Left colon (tissue), 2 donors: ENCODE results near the gene PRPS2. TPM values are rescaled to one million over a fixed set of nuclear protein-coding genes. Genes with fewer than 3 reads are reported as not detected.

ENCODE experiments used
- ATAC-seq: fragments of 200-7000 bp; cut with Tn5 transposase; one replicate; pipeline ENCODE4 v1.9.1; 2020; ENCODE audit warnings: mild to moderate bottlenecking, moderate library complexity
- DNase-seq, 2 donors: peaks; one replicate each; pipeline ENCODE4 v3.0.0-alpha.2; 2020
- intact Hi-C, 2 donors: fragments of 100-400 bp; cut with DNase I in 1 of 2; cut with micrococcal nuclease in 1 of 2; formaldehyde crosslinking; loops; one replicate each; pipeline versions ENCODE4 v1.11.2 to v1.14.0; 2022; cut with DNase I, micrococcal nuclease
- long read RNA-seq: library from polyadenylated mRNA; unstranded; transcript quantifications from one replicate; pipeline ENCODE4 v2.0.0, GENCODE V29; 2021
- total RNA-seq, 2 donors: library from RNA; stranded (reverse); fragmentation: NEBNext Ultra II Directional; extraction: Animal tissue kit (Norgen Biotek cat#: 25700); gene quantifications; one replicate each; pipeline ENCODE4 v1.2.1, GENCODE V29; 2021
- donor health status: DM: no; HTN: no; CAD: no.
- donor health status: DM: yes; HTN: yes; CAD: no.

The PRPS2 gene
- total RNA-seq: 10 to 100 TPM; 45.1 to 57.0 TPM
- long read RNA-seq, transcript PRPS2-202 (7 exons, 2,511 nt): major isoform, 63 of 69 reads
- long read RNA-seq, partial matches to known transcripts: 2 of 69 reads
- long read RNA-seq, other reads (novel, unspliced or antisense): 2 of 69 reads

GRCh38 chrX:12791257-12792228 is at the start of gene PRPS2:
PRPS2 (plus strand) TSS chrX:12791412; CDS start chrX:12791498, 86 bp downstream.
- intact Hi-C loops: no loop called here
- ATAC-seq (peak; percentile 94), DNase-seq (peak; percentile 77 to 81)

GRCh38 chrX:12741416-12741815 is 49.8 kb upstream of the PRPS2 start:
- ATAC-seq: no peak
- no peak for DNase-seq
- intact Hi-C loops: no loop called here

- no peak for ATAC-seq
- intact Hi-C loops: no loop called here
- no peak for DNase-seq
These were observed 43.8 kb upstream of the PRPS2 start for GRCh38 chrX:12747433-12747832.

- DNase-seq (no peak), ATAC-seq (no peak)
- intact Hi-C loops: no loop called here
These were observed 39.3 kb upstream of the PRPS2 start for GRCh38 chrX:12751887-12752286.

GRCh38 chrX:12753366-12753765 is 37.8 kb upstream of the PRPS2 start:
- ATAC-seq (no peak), DNase-seq (no peak)
- intact Hi-C loops: no loop called here

- no peak for DNase-seq
- intact Hi-C loops: no loop called here
- ATAC-seq: no peak
These were observed 32.9 kb upstream of the PRPS2 start for GRCh38 chrX:12758291-12758690.

- intact Hi-C loops: no loop called here
- DNase-seq: no peak
These were observed 23.4 kb upstream of the PRPS2 start for GRCh38 chrX:12767856-12768255.

GRCh38 chrX:12768491-12768890 is 22.7 kb upstream of the PRPS2 start:
- ATAC-seq (no peak), DNase-seq (no peak)
- intact Hi-C loops: no loop called here

More at GRCh38 chrX:12767856-12768255, 23.4 kb upstream of the PRPS2 start:
- peak; percentile 18 for ATAC-seq

GRCh38 chrX:12770440-12770839 is 20.8 kb upstream of the PRPS2 start:
- intact Hi-C loops: no loop called here
- DNase-seq (no peak), ATAC-seq (peak; percentile 58)

- DNase-seq: peak; percentile 42 to 73
- ATAC-seq: peak; percentile 90
- intact Hi-C loops: no loop called here
These were observed 19.7 kb upstream of the PRPS2 start for GRCh38 chrX:12771445-12772069.

GRCh38 chrX:12777670-12778069 is 13.5 kb upstream of the PRPS2 start:
- DNase-seq (no peak), ATAC-seq (no peak)

GRCh38 chrX:12779534-12779933 is 11.7 kb upstream of the PRPS2 start:
- peak; percentile 79 for ATAC-seq
- intact Hi-C loops: no loop called here
- no peak for DNase-seq

More at GRCh38 chrX:12777670-12778069, 13.5 kb upstream of the PRPS2 start:
- intact Hi-C loops: no loop called here

GRCh38 chrX:12788645-12789044 is 2.6 kb upstream of the PRPS2 start:
- ATAC-seq (no peak), DNase-seq (no peak)
- intact Hi-C loops: no loop called here

GRCh38 chrX:12789976-12790375 is 1.2 kb upstream of the PRPS2 start:
- DNase-seq (no peak), ATAC-seq (no peak)
- intact Hi-C loops: no loop called here

- intact Hi-C loops: no loop called here
- DNase-seq: no peak
- peak; percentile 34 for ATAC-seq
These were observed 341 bp upstream of the PRPS2 start for GRCh38 chrX:12790885-12791256.

- intact Hi-C loops: no loop called here
- ATAC-seq (no peak), DNase-seq (no peak)
These were observed 1.5 kb downstream of the PRPS2 start for GRCh38 chrX:12792711-12793110.

GRCh38 chrX:12794654-12795053 is 3.4 kb downstream of the PRPS2 start:
- ATAC-seq: no peak
- intact Hi-C loops: no loop called here

GRCh38 chrX:12798601-12799000 is 7.4 kb downstream of the PRPS2 start:
- intact Hi-C loops: no loop called here
- DNase-seq (no peak), ATAC-seq (no peak)

More at GRCh38 chrX:12794654-12795053, 3.4 kb downstream of the PRPS2 start:
- DNase-seq: no peak

GRCh38 chrX:12799118-12799517 is 7.9 kb downstream of the PRPS2 start:
- DNase-seq (no peak), ATAC-seq (no peak)
- intact Hi-C loops: no loop called here

GRCh38 chrX:12802741-12803140 is 11.5 kb downstream of the PRPS2 start:
- ATAC-seq (no peak), DNase-seq (no peak)
- intact Hi-C loops: no loop called here
